GM18505 (cell line): ENCODE measurements around the gene MPST.

Source experiments
- ATAC-seq: cut with Tn5 transposase; IDR thresholded peaks from one replicate; pipeline ENCODE4 v1.9.1; 2021; ENCODE audit not compliant: unreplicated experiment
- POLR2A ChIP-seq: IDR thresholded peaks from 4 replicates; pipeline ENCODE4 v1.6.1; 2011; ENCODE audit warnings: borderline replicate concordance; ENCODE audit not compliant: insufficient read depth, insufficient read length; ENCODE audit errors: extremely low read depth

Gene MPST

DNA sequence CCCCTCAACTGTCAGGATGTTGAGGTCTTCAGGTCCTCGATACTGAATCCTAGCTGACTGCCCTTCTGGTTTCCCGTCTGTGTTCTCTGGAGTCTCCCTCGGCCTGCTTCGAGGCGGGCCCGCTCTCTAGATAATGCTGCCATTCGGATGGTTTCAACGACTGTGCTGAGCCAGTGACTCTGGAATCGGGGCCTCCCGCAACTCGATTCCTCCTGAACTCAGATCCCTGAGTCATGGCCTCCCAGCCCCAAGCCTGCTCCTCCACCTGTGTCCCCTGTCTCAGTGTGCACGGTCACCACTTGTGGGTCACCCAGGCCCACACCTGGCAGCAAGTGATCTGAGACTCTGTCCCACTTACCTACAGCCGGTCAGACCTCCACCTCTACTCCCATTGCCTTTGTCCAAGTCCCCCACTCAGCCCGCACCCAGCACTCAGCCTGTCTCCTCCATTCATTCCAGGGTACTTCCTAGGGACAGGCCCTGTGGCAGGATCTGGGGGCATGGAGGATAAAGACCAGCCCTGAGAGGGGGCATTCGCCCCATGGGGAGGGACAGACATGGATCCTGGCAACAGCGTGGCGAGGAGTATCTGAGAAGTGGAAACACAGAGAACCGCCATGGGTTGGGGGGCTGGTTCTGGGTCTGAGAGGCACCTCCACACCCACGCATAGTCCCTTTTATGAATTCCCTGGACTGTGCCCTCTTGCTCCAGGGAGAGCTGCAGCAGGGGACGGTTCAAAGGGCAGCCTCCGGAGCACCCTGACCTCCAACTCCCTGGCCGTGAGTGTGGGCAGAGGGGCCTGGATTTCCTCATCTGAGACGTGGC lies 14.3 kb downstream of the MPST start:
- TF ChIP-seq POLR2A, result no peak
- no peak for ATAC-seq

DNA sequence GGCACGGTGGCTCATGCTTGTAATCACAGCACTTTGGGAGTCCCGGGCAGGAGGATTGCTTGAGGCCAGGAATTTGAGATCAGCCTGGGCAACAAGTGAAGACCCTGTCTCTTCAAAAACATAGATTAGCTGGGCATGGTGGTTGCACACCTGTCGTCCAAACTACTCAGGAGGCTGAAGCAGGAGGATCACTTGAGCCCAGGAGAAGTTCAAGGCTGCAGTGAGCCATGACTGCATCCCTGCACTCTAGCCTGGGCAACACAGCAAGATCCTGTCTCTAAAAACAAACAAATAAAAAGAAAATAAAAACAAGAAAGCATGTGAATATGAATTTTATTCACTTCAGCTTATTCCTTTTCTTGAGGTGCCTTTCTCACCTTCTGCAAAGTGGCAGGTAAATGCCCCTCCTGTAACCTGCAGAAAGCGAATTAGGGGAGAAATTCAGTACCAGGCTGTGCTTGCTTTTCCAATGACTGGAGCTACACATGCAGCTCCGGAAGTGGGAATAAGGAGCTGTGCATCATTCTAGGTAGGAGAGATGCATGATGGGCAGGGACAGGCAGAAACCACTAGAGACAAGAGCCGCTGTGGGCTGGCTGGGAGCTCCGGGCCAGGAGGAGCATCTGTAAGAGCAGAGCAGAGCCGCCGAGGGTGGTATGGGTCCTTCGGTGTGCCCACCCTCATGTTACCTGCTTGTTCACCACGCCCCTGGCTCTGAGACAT lies 17.3 kb downstream of the MPST start:
- no peak for ATAC-seq
- no peak for TF ChIP-seq POLR2A

DNA sequence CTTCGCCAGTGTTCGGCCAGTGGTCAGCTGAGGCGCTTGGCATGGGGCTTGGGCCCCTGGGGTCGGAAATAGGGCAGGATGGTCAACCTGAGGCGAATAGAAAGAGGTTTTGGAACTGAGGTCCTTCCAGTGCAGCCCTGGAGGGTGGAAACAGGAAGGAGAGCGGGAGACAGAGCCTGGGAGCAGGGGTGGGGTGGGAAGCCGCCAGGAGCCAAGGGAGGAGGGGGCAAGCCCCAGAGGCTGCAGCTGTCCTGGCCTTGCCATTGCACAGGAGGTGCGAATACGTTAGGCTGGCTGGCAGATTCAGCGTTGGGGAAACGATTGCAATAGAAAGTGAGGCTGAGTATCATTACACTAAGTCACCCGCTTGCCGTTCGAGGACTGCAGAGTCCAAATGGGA lies 18.1 kb downstream of the MPST start:
- TF ChIP-seq POLR2A, result no peak
- ATAC-seq, result no peak

GRCh38 chr22:37039466-37039865 lies 19.9 kb downstream of the MPST start:
- TF ChIP-seq POLR2A, result no peak
- ATAC-seq, result no peak

- TF ChIP-seq POLR2A, result no peak
- no peak for ATAC-seq
These were observed 23.8 kb downstream of the MPST start for GRCh38 chr22:37043209-37043827.

DNA sequence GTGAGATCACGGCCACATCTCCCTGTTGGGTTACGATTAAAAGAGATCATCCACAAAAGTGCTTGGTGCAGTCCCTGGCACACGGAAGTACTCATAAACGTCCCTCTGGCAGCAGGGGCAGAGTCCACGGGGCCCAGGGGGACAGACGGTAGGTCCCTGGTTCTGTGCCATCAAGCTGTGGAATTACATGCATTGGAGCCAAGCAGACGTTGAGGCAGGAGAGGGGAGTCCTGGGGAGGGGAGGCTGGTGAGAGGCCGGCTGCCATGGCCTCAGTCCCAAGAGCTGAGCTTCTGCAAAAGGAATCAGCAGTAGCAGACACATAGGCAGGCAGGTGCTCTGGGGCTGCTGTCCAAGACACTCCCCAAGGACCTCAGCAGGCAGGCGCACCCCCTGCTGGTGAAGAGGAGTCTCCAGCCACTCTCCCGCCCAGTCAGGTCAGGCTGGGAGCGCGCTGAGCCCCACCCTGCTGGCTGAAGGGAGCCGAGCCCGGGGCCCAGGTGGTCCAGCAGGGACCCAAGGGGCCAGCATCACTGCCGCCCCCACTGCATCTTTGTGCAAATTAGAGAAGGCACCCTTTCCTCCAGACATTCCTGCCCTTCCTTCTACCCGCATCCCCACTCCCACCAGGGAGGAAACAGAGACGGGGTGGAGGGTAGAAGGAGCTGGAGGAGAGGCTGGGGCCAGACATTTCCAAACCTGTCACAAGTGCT lies 24.4 kb downstream of the MPST start:
- TF ChIP-seq POLR2A, result no peak
- ATAC-seq, result no peak

GRCh38 chr22:37044634-37045625 lies 25.4 kb downstream of the MPST start:
- TF ChIP-seq POLR2A, result no peak
- no peak for ATAC-seq

- no peak for TF ChIP-seq POLR2A
- no peak for ATAC-seq
These were observed 26.4 kb downstream of the MPST start for GRCh38 chr22:37045958-37046357.

- no peak for ATAC-seq
These were observed 27.0 kb downstream of the MPST start for GRCh38 chr22:37046589-37046988.

GRCh38 chr22:37047006-37047405 lies 27.5 kb downstream of the MPST start:
- no peak for ATAC-seq
- no peak for TF ChIP-seq POLR2A

More at GRCh38 chr22:37046589-37046988, 27.0 kb downstream of the MPST start:
- no peak for TF ChIP-seq POLR2A

- ATAC-seq, result no peak
- TF ChIP-seq POLR2A, result no peak
These were observed 28.6 kb downstream of the MPST start for GRCh38 chr22:37048133-37048532.

- no peak for TF ChIP-seq POLR2A
- no peak for ATAC-seq
These were observed 29.7 kb downstream of the MPST start for GRCh38 chr22:37049224-37049623.
